Upper lobe of right lung (tissue), 1 donor: ENCODE results near the gene RCAN1. TPM values are rescaled to one million over a fixed set of nuclear protein-coding genes. Genes with fewer than 3 reads are reported as not detected.

ENCODE experiments used
- ATAC-seq: fragments of 200-7000 bp; cut with Tn5 transposase; one replicate; pipeline ENCODE4 v1.9.1; 2020; ENCODE audit warnings: mild to moderate bottlenecking, moderate library complexity
- DNase-seq: peaks from one replicate; pipeline ENCODE4 v3.0.0-alpha.2; 2020
- H3K27ac ChIP-seq: fragments of 200-600 bp; one replicate; pipeline ENCODE4 v1.8.0; 2022
- H3K27me3 ChIP-seq: fragments of 200-600 bp; one replicate; pipeline ENCODE4 v1.8.0; 2022; ENCODE audit warnings: mild to moderate bottlenecking
- H3K36me3 ChIP-seq: fragments of 200-600 bp; one replicate; pipeline ENCODE4 v1.8.0; 2022
- H3K4me1 ChIP-seq: fragments of 200-600 bp; one replicate; pipeline ENCODE4 v1.8.0; 2022
- H3K4me3 ChIP-seq: fragments of 200-600 bp; one replicate; pipeline ENCODE4 v1.8.0; 2022; ENCODE audit warnings: mild to moderate bottlenecking
- H3K9me3 ChIP-seq: fragments of 200-600 bp; one replicate; pipeline ENCODE4 v1.8.0; 2022
- intact Hi-C: fragments of 100-400 bp; cut with DNase I; formaldehyde crosslinking; loops from one replicate; pipeline ENCODE4 v1.11.0; 2022
- total RNA-seq: library from RNA; stranded (reverse); fragmentation: NEBNext Ultra II Directional; extraction: Animal tissue kit (Norgen Biotek cat#: 25700); gene quantifications from one replicate; pipeline ENCODE4 v1.2.1, GENCODE V29; 2021
- TF ChIP-seq, protein P1 (sequence below): fragments of 200-600 bp; IDR thresholded peaks from one replicate; pipeline ENCODE4 v1.8.0; 2022; ENCODE audit warnings: antibody characterized with exemption
- donor health status: DM: no; HTN: yes; CAD: no; lungs with severe emphysema.

The RCAN1 gene
- total RNA-seq, 1 donor from 2014 or later: 26.9 TPM

DNA sequence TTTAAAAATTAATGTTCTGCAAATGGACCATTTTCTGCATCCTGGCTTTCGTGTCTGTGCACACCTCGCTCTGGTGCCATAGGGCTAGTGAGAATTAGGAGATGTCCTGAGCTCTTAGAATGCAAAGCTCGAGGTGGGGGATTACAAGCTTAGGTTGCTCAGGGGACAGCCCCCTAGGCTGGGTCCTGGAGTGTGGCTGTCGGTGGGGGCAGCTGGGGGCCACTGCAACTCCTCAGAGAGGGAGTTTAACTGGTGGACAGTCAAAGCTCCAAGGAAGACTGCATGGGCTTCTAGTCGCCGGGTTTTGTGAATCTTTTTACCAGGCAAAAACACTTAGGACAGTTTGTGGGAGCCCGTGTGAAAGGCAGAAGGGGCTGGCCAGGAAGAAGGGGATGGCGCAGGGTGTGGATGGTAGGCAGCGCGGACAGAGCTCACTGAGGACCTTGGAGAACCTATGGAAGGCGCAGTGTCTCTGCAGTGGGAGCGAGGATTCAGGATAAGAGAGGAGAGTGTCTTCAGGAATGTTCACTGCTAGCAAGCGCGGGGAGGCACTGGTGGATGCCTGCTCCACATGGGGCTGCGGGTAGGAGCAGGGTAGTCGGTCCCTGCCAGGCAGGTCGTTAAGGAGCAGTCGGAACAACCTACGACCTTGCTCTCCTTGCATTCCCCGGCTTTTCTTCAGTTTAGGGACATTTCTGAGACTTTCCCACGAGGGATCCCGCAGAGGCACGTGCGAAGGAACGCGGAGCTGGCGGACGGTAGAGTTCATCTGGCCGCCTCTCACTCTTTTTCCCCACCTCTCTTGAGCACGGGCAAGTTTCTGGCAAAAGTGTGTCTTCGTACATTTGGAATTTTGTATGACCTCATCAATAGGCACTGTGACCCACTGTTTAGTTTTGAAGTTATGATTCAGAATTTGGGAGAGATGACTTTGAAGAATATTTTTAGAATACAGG, 90.0 kb downstream of the RCAN1 start:
- no peaks in the 10 kb centered on the region for H3K9me3 ChIP-seq
- peaks cover 55% of the 10 kb centered on the region for H3K4me1 ChIP-seq
- ATAC-seq (peak; percentile 29), DNase-seq (no peak)
- peak overlapping the region; percentile 56 for H3K4me3 ChIP-seq
- H3K36me3 ChIP-seq: peaks cover 24% of the 10 kb centered on the region
- TF ChIP-seq, protein P1, sequence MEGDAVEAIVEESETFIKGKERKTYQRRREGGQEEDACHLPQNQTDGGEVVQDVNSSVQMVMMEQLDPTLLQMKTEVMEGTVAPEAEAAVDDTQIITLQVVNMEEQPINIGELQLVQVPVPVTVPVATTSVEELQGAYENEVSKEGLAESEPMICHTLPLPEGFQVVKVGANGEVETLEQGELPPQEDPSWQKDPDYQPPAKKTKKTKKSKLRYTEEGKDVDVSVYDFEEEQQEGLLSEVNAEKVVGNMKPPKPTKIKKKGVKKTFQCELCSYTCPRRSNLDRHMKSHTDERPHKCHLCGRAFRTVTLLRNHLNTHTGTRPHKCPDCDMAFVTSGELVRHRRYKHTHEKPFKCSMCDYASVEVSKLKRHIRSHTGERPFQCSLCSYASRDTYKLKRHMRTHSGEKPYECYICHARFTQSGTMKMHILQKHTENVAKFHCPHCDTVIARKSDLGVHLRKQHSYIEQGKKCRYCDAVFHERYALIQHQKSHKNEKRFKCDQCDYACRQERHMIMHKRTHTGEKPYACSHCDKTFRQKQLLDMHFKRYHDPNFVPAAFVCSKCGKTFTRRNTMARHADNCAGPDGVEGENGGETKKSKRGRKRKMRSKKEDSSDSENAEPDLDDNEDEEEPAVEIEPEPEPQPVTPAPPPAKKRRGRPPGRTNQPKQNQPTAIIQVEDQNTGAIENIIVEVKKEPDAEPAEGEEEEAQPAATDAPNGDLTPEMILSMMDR: no peak
- H3K27me3 ChIP-seq: no peaks in the 10 kb centered on the region
- intact Hi-C loops: no loop called here
- peak overlapping the region; percentile 40 for H3K27ac ChIP-seq

DNA sequence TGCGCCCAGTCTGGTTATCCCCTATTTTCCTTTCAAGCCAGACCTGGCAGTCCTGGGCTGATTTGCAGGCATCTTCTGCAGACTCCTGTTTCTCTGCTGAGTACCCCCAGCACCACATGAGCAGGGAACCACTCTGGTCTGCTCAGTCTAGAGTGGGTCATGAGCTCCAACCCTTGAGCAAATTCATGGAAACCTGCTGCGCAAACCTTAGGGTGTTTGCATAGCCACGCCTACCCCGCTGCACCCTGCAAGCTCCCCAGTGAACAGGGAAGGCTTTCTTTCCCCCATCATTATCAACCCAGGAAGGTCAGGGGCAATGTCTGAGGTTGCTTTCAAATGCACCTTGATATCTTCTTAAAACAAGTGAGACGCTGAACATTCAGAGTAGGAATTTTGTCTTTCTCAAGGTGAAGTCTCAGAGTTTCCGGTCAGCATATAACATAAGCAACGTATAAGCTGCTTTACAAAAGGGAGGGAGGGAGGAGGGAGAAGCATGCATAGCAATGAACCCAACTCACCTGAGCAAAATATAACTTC, 91.8 kb downstream of the RCAN1 start:
- intact Hi-C loops: no loop called here
- H3K4me3 ChIP-seq: no peak overlapping the region
- no peak overlapping the region for H3K27ac ChIP-seq

DNA sequence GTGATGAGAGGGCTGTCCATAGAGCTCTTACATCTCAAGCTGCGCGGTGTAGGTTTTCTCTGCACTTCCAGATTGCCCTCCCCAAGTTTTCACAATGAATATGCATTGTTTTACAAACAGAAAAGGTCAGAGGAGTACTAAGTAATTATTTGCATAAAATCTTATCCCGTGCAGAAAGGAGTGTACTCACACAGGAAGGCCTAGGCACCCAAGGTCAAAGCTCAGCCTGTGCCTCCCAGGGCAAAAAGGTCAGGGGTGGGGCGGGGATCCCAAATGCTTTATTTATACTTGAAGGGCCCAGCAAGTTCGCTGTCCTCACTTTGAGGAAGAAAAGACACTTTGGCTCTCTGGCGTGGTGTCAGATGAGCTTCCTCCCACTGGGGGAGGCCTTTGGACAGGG, 92.6 kb downstream of the RCAN1 start:
- intact Hi-C loops: no loop called here
- DNase-seq (no peak), ATAC-seq (no peak)
- H3K4me3 ChIP-seq: no peak overlapping the region
- H3K9me3 ChIP-seq: no peaks in the 10 kb centered on the region
- peaks cover 48% of the 10 kb centered on the region for H3K36me3 ChIP-seq
- peaks cover 45% of the 10 kb centered on the region for H3K4me1 ChIP-seq
- no peaks in the 10 kb centered on the region for H3K27me3 ChIP-seq
- TF ChIP-seq, protein P1: no peak
- H3K27ac ChIP-seq: no peak overlapping the region

More for the DNA sequence above, 91.8 kb downstream of the RCAN1 start:
- peaks cover 53% of the 10 kb centered on the region for H3K4me1 ChIP-seq
- DNase-seq: no peak
- H3K9me3 ChIP-seq: no peaks in the 10 kb centered on the region
- H3K36me3 ChIP-seq: peaks cover 40% of the 10 kb centered on the region
- no peaks in the 10 kb centered on the region for H3K27me3 ChIP-seq
- TF ChIP-seq, protein P1: no peak
- peak; percentile 2 for ATAC-seq

DNA sequence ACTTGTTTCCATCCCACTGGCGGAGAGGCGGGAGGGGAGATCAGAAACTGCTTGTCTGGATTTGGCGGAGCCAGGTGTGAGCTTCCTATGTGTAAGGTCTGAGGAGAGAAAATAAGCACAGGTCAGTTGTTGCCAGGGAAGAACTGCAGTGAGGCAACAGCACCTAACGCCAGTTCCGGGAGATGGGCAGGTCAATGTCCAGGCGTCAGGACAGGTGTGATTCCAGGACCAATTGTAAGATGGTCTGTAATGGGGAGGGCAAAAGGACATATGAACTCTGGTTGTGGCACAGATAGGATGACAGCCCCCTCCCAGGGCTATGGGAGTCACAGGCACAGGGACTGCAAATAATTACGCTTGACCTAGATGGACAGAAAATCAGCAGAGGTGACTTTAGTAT, 93.4 kb downstream of the RCAN1 start:
- intact Hi-C loops: no loop called here
- Histone ChIP-seq H3K9me3 (no peaks in the 10 kb centered on the region), H3K4me1 (peaks cover 40% of the 10 kb centered on the region), H3K4me3 (no peak overlapping the region), H3K36me3 (peaks cover 54% of the 10 kb centered on the region), H3K27ac (no peak overlapping the region), H3K27me3 (no peaks in the 10 kb centered on the region)
- ATAC-seq (no peak), DNase-seq (no peak)
- TF ChIP-seq, protein P1: no peak

DNA sequence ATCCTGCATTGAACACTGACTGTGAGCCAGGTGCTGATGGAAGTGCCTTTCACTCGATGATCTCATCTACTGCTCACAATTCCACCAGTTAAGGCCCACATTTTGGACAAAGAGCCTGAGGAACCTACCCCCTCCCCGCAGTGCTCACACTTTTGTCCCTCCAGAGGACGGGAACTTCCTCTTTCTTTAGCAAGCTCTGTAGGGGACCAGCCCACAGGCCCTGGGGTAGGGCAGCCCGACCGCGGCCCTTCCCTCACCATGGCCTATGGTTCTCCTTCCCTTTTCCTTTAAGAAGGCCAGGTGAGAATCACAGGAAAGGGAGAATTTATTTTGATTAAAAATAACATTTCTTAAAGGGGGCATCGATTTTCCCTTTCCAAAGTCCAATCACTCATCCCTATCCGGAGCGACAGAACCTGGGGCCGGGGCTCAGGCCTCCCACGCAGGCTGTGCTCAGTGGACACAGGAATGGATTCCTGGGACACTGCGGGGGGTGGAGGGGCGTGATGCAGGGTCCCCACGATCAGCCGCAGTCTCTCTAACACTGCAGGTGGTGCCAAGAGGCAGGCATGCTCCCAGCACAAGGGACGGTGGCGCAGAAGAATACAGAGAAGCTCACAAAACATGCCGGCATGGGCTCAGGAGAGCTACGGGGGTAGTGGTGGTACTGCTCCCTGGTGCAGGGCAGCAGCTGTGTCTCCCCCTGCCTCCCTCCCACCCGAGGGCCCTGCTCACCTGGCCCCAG, 94.0 kb downstream of the RCAN1 start:
- intact Hi-C loops: no loop called here
- DNase-seq: no peak
- peak; percentile 71 for ATAC-seq
- TF ChIP-seq, protein P1: no peak
- H3K4me3 ChIP-seq: no peak overlapping the region
- H3K27me3 ChIP-seq: no peaks in the 10 kb centered on the region
- peaks cover 60% of the 10 kb centered on the region for H3K36me3 ChIP-seq
- no peaks in the 10 kb centered on the region for H3K9me3 ChIP-seq
- peaks cover 36% of the 10 kb centered on the region for H3K4me1 ChIP-seq
- H3K27ac ChIP-seq: no peak overlapping the region
